H1 (cell line): Measurements from ENCODE around the gene OMA1. TPM values are rescaled to one million over a fixed set of nuclear protein-coding genes. Genes with fewer than 3 reads are reported as not detected.

Source experiments
- CTCF ChIA-PET: fragments of 300-600 bp; sonication (Branson Sonifier 250); formaldehyde crosslinking; loops from one replicate; lab custom pipeline; 2021; ENCODE audit not compliant: partially characterized antibody; lab: Charles Lee
- POLR2A ChIA-PET: fragments of 300-600 bp; sonication (Branson Sonifier 250); formaldehyde crosslinking; loops from one replicate; lab custom pipeline; 2021; ENCODE audit warnings: inconsistent platforms; ENCODE audit not compliant: partially characterized antibody; lab: Charles Lee
- DNase-seq, 2 experiments: peaks; one replicate each; pipeline versions ENCODE4 v3.0.0 to v3.0.0-alpha.2; 2010 to 2022; ENCODE audit warnings: low spot score in 2 of 2, low read depth in 1 of 2, mixed read lengths in 1 of 2
- FAIRE-seq: peaks from 2 replicates; lab custom pipeline; 2011; peaks lifted over from hg19 to GRCh38; lab: Jason Lieb, UNC
- H2AFZ ChIP-seq: 2 replicates; pipeline ENCODE4 v1.8.1; 2012; ENCODE audit warnings: low read length, inconsistent platforms
- H2AK5ac ChIP-seq: 2 replicates; pipeline ENCODE4 v1.6.1; 2013; ENCODE audit warnings: low read depth, low read length
- H2BK120ac ChIP-seq: replicated peaks from 2 replicates; pipeline ENCODE3; 2013; ENCODE audit warnings: low read depth, low read length, inconsistent platforms
- H2BK12ac ChIP-seq: 2 replicates; pipeline ENCODE4 v1.6.1; 2013; ENCODE audit warnings: low read depth, low read length
- H2BK15ac ChIP-seq: 2 replicates; pipeline ENCODE4 v1.6.1; 2013; ENCODE audit warnings: low read length
- H2BK20ac ChIP-seq: 2 replicates; pipeline ENCODE4 v1.6.1; 2013; ENCODE audit warnings: low read length
- H2BK5ac ChIP-seq: 2 replicates; pipeline ENCODE4 v1.6.1; 2013; ENCODE audit warnings: low read depth, low read length
- H3K14ac ChIP-seq: 2 replicates; pipeline ENCODE4 v1.6.1; 2013; ENCODE audit warnings: inconsistent platforms; ENCODE audit not compliant: insufficient read length
- H3K18ac ChIP-seq: 2 replicates; pipeline ENCODE4 v1.6.1; 2013; ENCODE audit warnings: low read length; ENCODE audit errors: extremely low read depth
- H3K23ac ChIP-seq: 2 replicates; pipeline ENCODE4 v1.6.1; 2013; ENCODE audit warnings: inconsistent platforms; ENCODE audit not compliant: insufficient read length
- H3K23me2 ChIP-seq: 2 replicates; pipeline ENCODE4 v1.6.1; 2013; ENCODE audit warnings: low read depth, low read length
- H3K27ac ChIP-seq: 2 replicates; pipeline ENCODE4 v1.6.1; 2011; ENCODE audit warnings: low read depth, low read length, inconsistent platforms
- H3K27me3 ChIP-seq, 4 experiments: replicated peaks in 1 of 4; 1 replicate in 1 of 4; 2 replicates in 3 of 4; pipeline versions ENCODE4 v1.6.1 to v1.8.1; 2011 to 2013; ENCODE audit warnings: low read length in 3 of 4, mild to moderate bottlenecking in 3 of 4, inconsistent platforms in 2 of 4, mixed read lengths in 2 of 4, moderate library complexity in 1 of 4; ENCODE audit not compliant: control insufficient read depth in 3 of 4, insufficient read depth in 3 of 4; ENCODE audit errors: extremely low read depth in 1 of 4
- H3K36me3 ChIP-seq, 4 experiments: 2 replicates each; pipeline versions ENCODE4 v1.6.1 to v1.8.1; 2011 to 2013; ENCODE audit warnings: mild to moderate bottlenecking in 4 of 4, low read length in 3 of 4, moderate library complexity in 2 of 4, control low read depth in 1 of 4, inconsistent platforms in 1 of 4; ENCODE audit not compliant: insufficient read depth in 4 of 4, control insufficient read depth in 2 of 4
- H3K4ac ChIP-seq: replicated peaks from 2 replicates; pipeline ENCODE3; 2013; ENCODE audit warnings: low read length, low read depth, mixed read lengths, inconsistent platforms; ENCODE audit not compliant: insufficient read length
- H3K4me1 ChIP-seq, 4 experiments: replicated peaks in 1 of 4; 1 replicate in 1 of 4; 2 replicates in 3 of 4; pipeline versions ENCODE4 v1.6.1 to v1.8.1; 2011 to 2013; ENCODE audit warnings: low read length in 3 of 4, inconsistent platforms in 2 of 4, mixed read lengths in 1 of 4; ENCODE audit not compliant: insufficient read depth in 4 of 4, control insufficient read depth in 3 of 4
- H3K4me2 ChIP-seq, 2 experiments: 2 replicates each; pipeline versions ENCODE4 v1.6.1 to v1.8.1; 2011 to 2013; ENCODE audit warnings: low read depth in 2 of 2, low read length in 2 of 2, control low read depth in 1 of 2, inconsistent platforms in 1 of 2, mild to moderate bottlenecking in 1 of 2; ENCODE audit not compliant: insufficient read depth in 1 of 2
- H3K4me3 ChIP-seq, 4 experiments: fragments of 200-600, 300-600 bp in 1 of 4; sonication (generic), shearing (Covaris generic), sonication (Bioruptor Twin) in 1 of 4; 2 replicates each; pipeline versions ENCODE4 v1.5.1 to v1.8.1; 2011 to 2016; ENCODE audit warnings: low read length in 4 of 4, low read depth in 3 of 4, control low read depth in 2 of 4, inconsistent platforms in 2 of 4, mild to moderate bottlenecking in 2 of 4, mixed read lengths in 1 of 4, moderate library complexity in 1 of 4; ENCODE audit not compliant: insufficient read depth in 2 of 4; ENCODE audit errors: extremely low read depth in 1 of 4
- H3K56ac ChIP-seq: replicated peaks from 2 replicates; pipeline ENCODE3; 2013; ENCODE audit warnings: low read depth, mild to moderate bottlenecking, mixed read lengths, low read length, inconsistent platforms; ENCODE audit not compliant: insufficient read length
- H3K79me1 ChIP-seq: 2 replicates; pipeline ENCODE4 v1.6.1; 2013; ENCODE audit warnings: low read depth, low read length, control low read depth
- H3K79me2 ChIP-seq, 2 experiments: 2 replicates each; pipeline versions ENCODE4 v1.6.1 to v1.8.1; 2012 to 2013; ENCODE audit warnings: low read length in 2 of 2, mild to moderate bottlenecking in 2 of 2, inconsistent platforms in 1 of 2; ENCODE audit not compliant: insufficient read depth in 2 of 2, control insufficient read depth in 1 of 2
- H3K9ac ChIP-seq, 4 experiments: replicated peaks in 1 of 4; 1 replicate in 1 of 4; 2 replicates in 3 of 4; pipeline versions ENCODE4 v1.6.1 to v1.8.1; 2011 to 2013; ENCODE audit warnings: low read depth in 3 of 4, low read length in 3 of 4, control low read depth in 2 of 4, mild to moderate bottlenecking in 2 of 4, moderate library complexity in 2 of 4, inconsistent platforms in 1 of 4; ENCODE audit errors: extremely low read depth in 1 of 4
- H3K9me3 ChIP-seq, 2 experiments: 2 replicates each; pipeline versions ENCODE4 v1.6.1 to v1.8.1; 2012 to 2013; ENCODE audit warnings: mild to moderate bottlenecking in 2 of 2, moderate library complexity in 2 of 2, control low read depth in 1 of 2, inconsistent platforms in 1 of 2, low read depth in 1 of 2, low read length in 1 of 2, mixed read lengths in 1 of 2; ENCODE audit not compliant: insufficient read depth in 2 of 2
- H4K20me1 ChIP-seq, 2 experiments: replicated peaks in 1 of 2; 2 replicates each; pipeline versions ENCODE3 to v1.8.1; 2011 to 2013; ENCODE audit warnings: inconsistent platforms in 2 of 2, low read length in 2 of 2, mild to moderate bottlenecking in 1 of 2; ENCODE audit not compliant: insufficient read depth in 2 of 2, control insufficient read depth in 1 of 2
- H4K5ac ChIP-seq: 2 replicates; pipeline ENCODE4 v1.6.1; 2013; ENCODE audit warnings: low read length, low read depth, mixed read lengths, inconsistent platforms; ENCODE audit not compliant: insufficient read length
- H4K8ac ChIP-seq: 2 replicates; pipeline ENCODE4 v1.8.0; 2013; ENCODE audit warnings: mild to moderate bottlenecking, moderate library complexity, low read length, inconsistent platforms; ENCODE audit not compliant: insufficient read depth; ENCODE audit errors: extremely low read depth
- H4K91ac ChIP-seq: replicated peaks from 2 replicates; pipeline ENCODE3; 2013; ENCODE audit warnings: low read length, mixed read lengths, inconsistent platforms; ENCODE audit not compliant: insufficient read length
- EGR1 ChIP-seq: IDR thresholded peaks from 2 replicates; pipeline ENCODE4 v1.6.1; 2011; ENCODE audit warnings: low read depth, low read length, borderline replicate concordance
- HDAC6 ChIP-seq: IDR thresholded peaks from one replicate; pipeline ENCODE4 v1.7.1; 2012; ENCODE audit warnings: low read depth, mild to moderate bottlenecking, inconsistent platforms, low read length, moderate library complexity
- MAFK ChIP-seq: IDR thresholded peaks from 2 replicates; pipeline ENCODE4 v1.6.1; 2012; ENCODE audit warnings: low read depth, mild to moderate bottlenecking, improper control_type of control experiment, low read length
- NRF1 ChIP-seq: IDR thresholded peaks from 2 replicates; pipeline ENCODE4 v1.6.1; 2011; ENCODE audit warnings: mild to moderate bottlenecking, low read depth, low read length, improper control_type of control experiment
- SIRT6 ChIP-seq: IDR thresholded peaks from one replicate; pipeline ENCODE4 v1.7.1; 2012; ENCODE audit warnings: low read length, inconsistent platforms
- SP1 ChIP-seq: IDR thresholded peaks from 2 replicates; pipeline ENCODE4 v1.6.1; 2011; ENCODE audit warnings: low read depth, low read length
- SRF ChIP-seq: IDR thresholded peaks from 2 replicates; pipeline ENCODE4 v1.6.1; 2011; ENCODE audit warnings: mild to moderate bottlenecking, low read depth, low read length, moderate library complexity
- TAF7 ChIP-seq: optimal IDR thresholded peaks from 2 replicates; pipeline ENCODE3; 2011; ENCODE audit warnings: low read depth, mild to moderate bottlenecking, inconsistent platforms, low read length, moderate library complexity, borderline replicate concordance
- TCF12 ChIP-seq: IDR thresholded peaks from 2 replicates; pipeline ENCODE4 v1.6.1; 2011; ENCODE audit warnings: low read depth, mild to moderate bottlenecking, low read length
- WGBS, 2 experiments: shearing (Covaris generic) in 1 of 2; methylation state at CpG; one replicate each; pipeline versions ENCODE4 v1.1.6 to v1.1.7; 2013 to 2015; ENCODE audit warnings: low lambda C conversion rate in 2 of 2, mixed read lengths in 2 of 2, inconsistent platforms in 1 of 2, low coverage in 1 of 2, missing lambda C conversion rate in 1 of 2; ENCODE audit not compliant: insufficient replicate concordance in 2 of 2, insufficient coverage in 1 of 2, insufficient read length in 1 of 2; ENCODE audit errors: extremely low coverage in 1 of 2, missing lambda C conversion rate in 1 of 2; 5-methylcytosine and 5-hydroxymethylcytosine counted together
- polyA plus RNA-seq, 7 experiments: library from polyadenylated mRNA; depleted of rRNA in 3 of 7; stranded (reverse) in 5 of 7; unstranded in 2 of 7; fragments of >200 nt in 5 of 7; fragments of 200-250 nt in 2 of 7; gene quantifications; 1 replicate in 5 of 7; 2 replicates in 1 of 7; 4 replicates in 1 of 7; pipeline versions ENCODE4 v1.2.1 to v1.2.3, GENCODE V29; 2011 to 2013; ENCODE audit warnings: missing spikeins in 2 of 7, mixed read lengths in 2 of 7
- total RNA-seq: library from RNA; stranded (reverse); fragmentation: NEBNext Ultra II Directional; extraction: Animal tissue kit (Norgen Biotek cat#: 25700); gene quantifications from 2 replicates; pipeline ENCODE4 v1.2.1, GENCODE V29; 2021
- TF ChIP-seq, protein P1 (sequence below): IDR thresholded peaks from 2 replicates; pipeline ENCODE4 v1.6.1; 2012; ENCODE audit warnings: inconsistent platforms

OMA1 gene
- total and polyA plus RNA-seq, 2 of the 8 experiments (the other 6 are each of a cell fraction or from before 2014, with no cell fraction given): 7.7 to 11.7 TPM

DNA sequence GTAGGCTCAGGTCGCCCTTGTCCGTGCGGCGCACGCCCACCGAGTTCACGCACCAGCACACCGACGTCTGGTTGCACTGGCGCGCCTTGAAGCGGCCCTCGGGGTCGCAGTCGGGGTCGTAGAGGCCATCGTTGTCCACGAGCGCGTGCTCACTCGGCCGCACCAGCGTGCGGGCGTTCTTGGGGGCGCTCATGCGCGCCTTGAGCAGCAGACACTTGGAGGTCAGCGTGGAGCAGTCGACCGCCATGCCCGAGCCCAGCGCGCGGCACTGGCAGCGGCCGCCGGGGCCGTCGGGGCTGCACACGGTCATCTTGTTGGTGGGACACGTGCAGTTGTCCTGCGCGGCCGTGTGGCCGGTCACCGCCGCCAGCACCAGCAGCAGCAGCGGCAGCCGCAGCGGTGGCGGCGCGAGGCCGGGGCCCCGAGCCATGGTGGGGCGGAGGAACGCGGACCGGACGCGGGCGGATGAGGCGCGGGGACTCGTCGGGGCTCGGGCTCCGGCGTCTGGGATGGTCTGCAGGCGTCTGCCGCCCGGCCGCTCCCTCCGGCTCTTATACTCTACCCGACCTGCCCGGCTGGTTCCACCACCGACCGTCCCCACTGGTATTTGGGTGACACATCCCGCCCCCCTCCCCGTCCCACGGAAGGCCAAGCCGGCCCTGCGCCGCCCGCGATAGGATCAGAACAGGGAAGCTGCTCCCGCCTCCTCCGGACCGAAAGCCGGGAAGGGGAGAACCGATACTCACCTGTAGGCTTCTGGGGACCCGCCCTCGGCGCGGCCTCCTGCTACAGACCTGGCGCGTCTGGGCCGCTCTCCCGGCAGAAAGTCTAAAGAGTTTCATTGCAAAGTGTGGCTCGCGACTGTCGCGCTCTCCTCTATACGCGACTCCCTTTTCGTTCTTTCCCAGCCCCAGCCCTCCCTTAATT, 30.5 kb upstream of the OMA1 start, which contains the start of gene TACSTD2:
Gene TACSTD2 (minus strand): TSS at position 526 of the 927 bp plus-strand sequence. CDS start 96 bp downstream, at position 430.
- H3K23ac ChIP-seq: no peak within 1 kb of the TSS
- H3K9ac ChIP-seq: peak within 1 kb of the TSS in 2 of 4 experiments; percentile 10 to 69; a peak in 3 of 7 replicates
- H2BK12ac ChIP-seq: peak within 1 kb of the TSS; percentile 94
- FAIRE-seq: no peak
- H4K8ac ChIP-seq: peak within 1 kb of the TSS; percentile 95
- no peak within 1 kb of the TSS for H2BK5ac ChIP-seq
- H2BK15ac ChIP-seq: peak within 1 kb of the TSS; percentile 90; the same call in 1 of the 2 replicates
- WGBS, 2 experiments: 17% methylated on average over 68 of the region's 107 CpGs; no CpG with 5 or more reads in 1 of the 2 experiments
- peaks cover 0 to 8% of the 10 kb centered on the region in 2 experiments; a peak in 2 of 4 replicates for H3K9me3 ChIP-seq
- H3K23me2 ChIP-seq: peaks cover 4% of the 10 kb centered on the region; the same call in 1 of the 2 replicates
- POLR2A ChIA-PET: interaction anchor here (0.6 to 1.7 kb wide), 8 partner anchors 9 to 1065 kb away, joined by 3 to 6 read pairs (median 4); no protein-coding TSS in a partner anchor
- peak within 1 kb of the TSS; percentile 51 to 59 for H3K4me2 ChIP-seq
- no peak within 1 kb of the TSS for H3K27ac ChIP-seq
- H3K27me3 ChIP-seq: peaks cover 10 to 33% (median 25%) of the 10 kb centered on the region in 4 experiments
- peaks cover 0 to 5% (median 1%) of the 10 kb centered on the region in 4 experiments; a peak in 3 of 7 replicates for H3K4me1 ChIP-seq
- H3K14ac ChIP-seq: no peak within 1 kb of the TSS
- no peak within 1 kb of the TSS; the same call in 1 of the 2 replicates for H2AK5ac ChIP-seq
- CTCF ChIA-PET: interaction anchor here (0.6 to 1.5 kb wide), 2 partner anchors 14 to 373 kb away, joined by 4 read pairs; no protein-coding TSS in a partner anchor
- H3K79me1 ChIP-seq: no peaks in the 10 kb centered on the region
- H4K20me1 ChIP-seq: no peaks in the 10 kb centered on the region
- peak within 1 kb of the TSS; percentile 32; the same call in 1 of the 2 replicates for H3K18ac ChIP-seq
- H3K4ac ChIP-seq: no peak within 1 kb of the TSS
- H4K91ac ChIP-seq: peak within 1 kb of the TSS; percentile 75
- peak within 1 kb of the TSS; percentile 38 for H4K5ac ChIP-seq
- H2AFZ ChIP-seq: peak within 1 kb of the TSS; percentile 47; the same call in 1 of the 2 replicates
- H3K56ac ChIP-seq: no peak within 1 kb of the TSS
- no peak within 1 kb of the TSS for H2BK120ac ChIP-seq
- peak within 1 kb of the TSS; percentile 3 to 56 (median 14); a peak in 7 of 8 replicates for H3K4me3 ChIP-seq
- peaks cover 0 to 6% (median 0%) of the 10 kb centered on the region in 4 experiments; a peak in 1 of 8 replicates for H3K36me3 ChIP-seq
- no peaks in the 10 kb centered on the region for H3K79me2 ChIP-seq
- no peak within 1 kb of the TSS for H2BK20ac ChIP-seq
- peak; percentile 56 to 83 for DNase-seq
- TF ChIP-seq SP1: no peak
- TF ChIP-seq MAFK: no peak
- no peak for TF ChIP-seq HDAC6
- TF ChIP-seq, protein P1, sequence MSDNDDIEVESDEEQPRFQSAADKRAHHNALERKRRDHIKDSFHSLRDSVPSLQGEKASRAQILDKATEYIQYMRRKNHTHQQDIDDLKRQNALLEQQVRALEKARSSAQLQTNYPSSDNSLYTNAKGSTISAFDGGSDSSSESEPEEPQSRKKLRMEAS: peak; percentile 99
- TF ChIP-seq EGR1: no peak
- TF ChIP-seq SIRT6: no peak
- TF ChIP-seq SRF: no peak
- TF ChIP-seq NRF1: no peak
- no peak for TF ChIP-seq TAF7
- no peak for TF ChIP-seq TCF12
